ENCODE measurements around the gene RSPRY1.

DNA sequence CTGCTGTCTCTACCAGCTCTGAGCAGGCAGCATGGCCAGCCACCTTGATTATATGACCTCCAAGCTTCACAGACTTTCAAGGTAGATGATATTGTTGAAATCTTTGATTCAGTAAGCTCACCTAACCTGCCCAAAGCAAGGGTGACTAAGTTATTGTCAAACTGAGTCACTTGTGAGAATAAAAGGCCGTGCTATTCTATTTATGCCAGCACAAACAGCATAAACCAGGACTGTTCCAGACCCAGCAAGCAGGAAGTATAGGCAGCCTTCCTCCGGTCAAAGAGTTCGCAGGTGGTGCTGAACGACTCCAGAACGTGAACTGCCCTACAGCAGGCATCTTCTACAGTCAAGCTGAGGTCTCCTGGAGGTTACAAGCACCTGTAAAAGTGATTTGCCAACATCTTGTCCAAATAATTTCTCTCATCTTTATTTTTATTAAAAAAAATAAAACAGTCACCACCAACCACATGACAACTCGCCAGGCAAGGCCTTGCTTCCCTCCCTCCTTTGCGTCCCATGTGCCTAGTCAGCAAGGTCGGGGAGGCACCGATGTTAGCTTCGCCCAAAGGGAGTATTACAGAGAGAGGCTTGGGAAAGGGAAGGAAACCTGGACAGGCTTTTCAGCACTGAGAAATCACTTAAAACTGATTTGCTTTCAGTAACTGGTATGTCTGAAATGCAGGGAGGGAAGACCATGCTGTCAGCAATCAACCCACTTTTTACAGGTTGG is 69.7 kb downstream of the RSPRY1 start:
- TF ChIP-seq, protein P1, sequence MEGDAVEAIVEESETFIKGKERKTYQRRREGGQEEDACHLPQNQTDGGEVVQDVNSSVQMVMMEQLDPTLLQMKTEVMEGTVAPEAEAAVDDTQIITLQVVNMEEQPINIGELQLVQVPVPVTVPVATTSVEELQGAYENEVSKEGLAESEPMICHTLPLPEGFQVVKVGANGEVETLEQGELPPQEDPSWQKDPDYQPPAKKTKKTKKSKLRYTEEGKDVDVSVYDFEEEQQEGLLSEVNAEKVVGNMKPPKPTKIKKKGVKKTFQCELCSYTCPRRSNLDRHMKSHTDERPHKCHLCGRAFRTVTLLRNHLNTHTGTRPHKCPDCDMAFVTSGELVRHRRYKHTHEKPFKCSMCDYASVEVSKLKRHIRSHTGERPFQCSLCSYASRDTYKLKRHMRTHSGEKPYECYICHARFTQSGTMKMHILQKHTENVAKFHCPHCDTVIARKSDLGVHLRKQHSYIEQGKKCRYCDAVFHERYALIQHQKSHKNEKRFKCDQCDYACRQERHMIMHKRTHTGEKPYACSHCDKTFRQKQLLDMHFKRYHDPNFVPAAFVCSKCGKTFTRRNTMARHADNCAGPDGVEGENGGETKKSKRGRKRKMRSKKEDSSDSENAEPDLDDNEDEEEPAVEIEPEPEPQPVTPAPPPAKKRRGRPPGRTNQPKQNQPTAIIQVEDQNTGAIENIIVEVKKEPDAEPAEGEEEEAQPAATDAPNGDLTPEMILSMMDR (IDR thresholded peaks at IDR 0.05): no peak
- TF ChIP-seq POLR2A (IDR thresholded peaks at IDR 0.05): no peak

Data from adrenal gland (tissue), 5 donors.